ENCODE results near the gene FH. TPM values are rescaled to one million over a fixed set of nuclear protein-coding genes. Genes with fewer than 3 reads are reported as not detected.

FH gene
- total RNA-seq, 1 experiment from 2014 or later = 172 TPM

GRCh38 chr1:241460098-241460873, 59.3 kb downstream of the FH start:
- DNase-seq (ENCODE audit: extremely low read depth, low read depth) = no peak

- DNase-seq (ENCODE audit: extremely low read depth, low read depth) = no peak
Measured at GRCh38 chr1:241459186-241459802, 60.3 kb downstream of the FH start.

GRCh38 chr1:241457421-241457820, 62.1 kb downstream of the FH start:
- no peak for DNase-seq (ENCODE audit: extremely low read depth, low read depth)

- no peak for DNase-seq (ENCODE audit: extremely low read depth, low read depth)
Measured at GRCh38 chr1:241456743-241457142, 62.8 kb downstream of the FH start.

- DNase-seq (ENCODE audit: extremely low read depth, low read depth) = no peak
Measured at GRCh38 chr1:241453732-241454131, 65.8 kb downstream of the FH start.

- no peak for DNase-seq (ENCODE audit: extremely low read depth, low read depth)
Measured at GRCh38 chr1:241451956-241452355, 67.6 kb downstream of the FH start.

Other genes with a start within 250 kb of the FH start
- gene RGS7, start 162.6 kb downstream of the FH start, total RNA-seq (2014; rRNA removed; shearing (Covaris generic)) = 0.10 TPM in 1 of 2 replicates, not detected in the other
- 0.17 and 0.35 TPM in 2 replicates for gene KMO, start 12.6 kb upstream of the FH start, total RNA-seq (2014; rRNA removed; shearing (Covaris generic))
- gene CHML, start 120.6 kb upstream of the FH start, total RNA-seq (2014; rRNA removed; shearing (Covaris generic)) = 61.6 and 70.9 TPM in 2 replicates
- 150 and 174 TPM in 2 replicates for gene OPN3, start 120.6 kb upstream of the FH start, total RNA-seq (2014; rRNA removed; shearing (Covaris generic))
- gene WDR64, start 132.5 kb upstream of the FH start, total RNA-seq (2014; rRNA removed; shearing (Covaris generic)) = not detected in 2 replicates

Data from NCI-H460 (cell line).